ENCODE measurements around the gene ABCB6. TPM values are rescaled to one million over a fixed set of nuclear protein-coding genes. Genes with fewer than 3 reads are reported as not detected.

Gene ABCB6
- total RNA-seq, 2 experiments from 2014 or later = 6.4 to 10.2 TPM

DNA sequence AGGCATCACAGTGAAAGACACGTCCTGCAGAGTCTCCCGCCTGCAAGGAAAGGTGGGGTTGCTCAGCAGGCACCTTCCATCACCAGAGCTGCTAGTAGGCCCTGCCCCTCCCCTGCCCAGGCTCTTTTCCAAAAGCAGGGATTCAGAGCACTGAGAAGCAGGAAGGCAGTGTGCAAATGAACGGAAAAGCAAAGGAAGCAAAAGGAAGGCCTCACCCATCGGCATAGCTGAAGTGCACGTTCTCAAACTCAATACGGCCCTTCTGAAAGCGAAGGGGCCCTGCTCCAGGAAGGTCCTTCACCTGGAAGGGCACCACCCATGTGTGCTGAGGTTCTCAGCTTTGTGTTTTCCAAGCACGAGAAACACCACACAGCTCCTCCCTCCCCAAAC is 5.7 kb downstream of the ABCB6 start:
- peaks cover 45% of the 10 kb centered on the region for H3K36me3 ChIP-seq (ENCODE audit: insufficient read depth, low read length)
- no peaks in the 10 kb centered on the region for H3K9me2 ChIP-seq (ENCODE audit: insufficient read depth, low read length)
- H3K4me1 ChIP-seq (ENCODE audit: insufficient read depth, low read length, poor library complexity, severe bottlenecking) = peaks cover 7% of the 10 kb centered on the region
- POLR2A ChIA-PET = interaction anchor here (0.5 to 0.7 kb wide), 3 partner anchors 16 to 40 kb away, joined by 3 read pairs; partner anchors contain the start of genes ATG9A and TUBA4B
- H3K4me2 ChIP-seq (ENCODE audit: low read length) = no peak overlapping the region
- no peak overlapping the region for H3K27ac ChIP-seq (ENCODE audit: low read depth, low read length, poor library complexity, severe bottlenecking)
- no peak overlapping the region for H3K4me3 ChIP-seq (ENCODE audit: low read depth, low read length, poor library complexity, severe bottlenecking)
- CTCF ChIA-PET (ENCODE audit: unreplicated experiment) = no interaction called here
- H3K9me3 ChIP-seq (ENCODE audit: low read length) = no peaks in the 10 kb centered on the region
- intact Hi-C loops (cut with micrococcal nuclease; ENCODE audit: unreplicated experiment) = no loop called here
- BruUV-seq (replicated peaks) = no TSS peak
- H4K20me1 ChIP-seq (ENCODE audit: insufficient read depth, low read length) = no peaks in the 10 kb centered on the region
- DNase-seq (ENCODE audit: low spot score) = no peak
- H2AFZ ChIP-seq (ENCODE audit: low read length) = no peak overlapping the region
- no peak for TF ChIP-seq EZH2phosphoT487 (IDR thresholded peaks at IDR 0.05; ENCODE audit: borderline replicate concordance, low read depth, low read length)
- TF ChIP-seq, protein P1, sequence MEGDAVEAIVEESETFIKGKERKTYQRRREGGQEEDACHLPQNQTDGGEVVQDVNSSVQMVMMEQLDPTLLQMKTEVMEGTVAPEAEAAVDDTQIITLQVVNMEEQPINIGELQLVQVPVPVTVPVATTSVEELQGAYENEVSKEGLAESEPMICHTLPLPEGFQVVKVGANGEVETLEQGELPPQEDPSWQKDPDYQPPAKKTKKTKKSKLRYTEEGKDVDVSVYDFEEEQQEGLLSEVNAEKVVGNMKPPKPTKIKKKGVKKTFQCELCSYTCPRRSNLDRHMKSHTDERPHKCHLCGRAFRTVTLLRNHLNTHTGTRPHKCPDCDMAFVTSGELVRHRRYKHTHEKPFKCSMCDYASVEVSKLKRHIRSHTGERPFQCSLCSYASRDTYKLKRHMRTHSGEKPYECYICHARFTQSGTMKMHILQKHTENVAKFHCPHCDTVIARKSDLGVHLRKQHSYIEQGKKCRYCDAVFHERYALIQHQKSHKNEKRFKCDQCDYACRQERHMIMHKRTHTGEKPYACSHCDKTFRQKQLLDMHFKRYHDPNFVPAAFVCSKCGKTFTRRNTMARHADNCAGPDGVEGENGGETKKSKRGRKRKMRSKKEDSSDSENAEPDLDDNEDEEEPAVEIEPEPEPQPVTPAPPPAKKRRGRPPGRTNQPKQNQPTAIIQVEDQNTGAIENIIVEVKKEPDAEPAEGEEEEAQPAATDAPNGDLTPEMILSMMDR (conservative IDR thresholded peaks at IDR 0.05; ENCODE audit: low read length) = no peak
- H3K79me2 ChIP-seq (ENCODE audit: insufficient read depth, low read depth, low read length) = no peaks in the 10 kb centered on the region

GRCh38 chr2:219210886-219211362 is 7.8 kb downstream of the ABCB6 start:
- Histone ChIP-seq H3K4me2 (ENCODE audit: low read length) (no peak overlapping the region), H3K9me2 (ENCODE audit: insufficient read depth, low read length) (no peaks in the 10 kb centered on the region), H3K36me3 (ENCODE audit: insufficient read depth, low read length) (peaks cover 52% of the 10 kb centered on the region), H4K20me1 (ENCODE audit: insufficient read depth, low read length) (no peaks in the 10 kb centered on the region), H3K9me3 (ENCODE audit: low read length) (no peaks in the 10 kb centered on the region), H2AFZ (ENCODE audit: low read length) (no peak overlapping the region), H3K4me3 (ENCODE audit: low read depth, low read length, poor library complexity, severe bottlenecking) (no peak overlapping the region), H3K27ac (ENCODE audit: low read depth, low read length, poor library complexity, severe bottlenecking) (peak overlapping the region; percentile 13), H3K4me1 (ENCODE audit: insufficient read depth, low read length, poor library complexity, severe bottlenecking) (peaks cover 13% of the 10 kb centered on the region), H3K79me2 (ENCODE audit: insufficient read depth, low read depth, low read length) (peaks cover 4% of the 10 kb centered on the region; the same call in 1 of the 2 replicates)
- TF ChIP-seq, protein P1 (conservative IDR thresholded peaks at IDR 0.05; ENCODE audit: low read length) = no peak
- no peak for TF ChIP-seq EZH2phosphoT487 (IDR thresholded peaks at IDR 0.05; ENCODE audit: borderline replicate concordance, low read depth, low read length)
- BruUV-seq (replicated peaks) = no TSS peak
- intact Hi-C loops (cut with micrococcal nuclease; ENCODE audit: unreplicated experiment) = loop anchor here (1.0 kb wide), 1 partner anchor 51 kb away; the partner anchor contains the start of gene NHEJ1
- ChIA-PET CTCF (ENCODE audit: unreplicated experiment) (interaction anchor here (0.8 kb wide), 1 partner anchor 84 kb away, joined by 4 read pairs; no protein-coding TSS in a partner anchor), POLR2A (interaction anchor here (0.7 kb wide), 2 partner anchors 28 to 56 kb away, joined by 5 read pairs; no protein-coding TSS in a partner anchor)
- no peak for DNase-seq (ENCODE audit: low spot score)

- ChIA-PET POLR2A (no interaction called here), CTCF (ENCODE audit: unreplicated experiment) (no interaction called here)
- intact Hi-C loops (cut with micrococcal nuclease; ENCODE audit: unreplicated experiment) = no loop called here
- Histone ChIP-seq H3K9me2 (ENCODE audit: insufficient read depth, low read length) (no peaks in the 10 kb centered on the region), H3K4me2 (ENCODE audit: low read length) (no peak overlapping the region), H3K79me2 (ENCODE audit: insufficient read depth, low read depth, low read length) (peaks cover 4% of the 10 kb centered on the region; the same call in 1 of the 2 replicates), H3K36me3 (ENCODE audit: insufficient read depth, low read length) (peaks cover 52% of the 10 kb centered on the region), H3K4me3 (ENCODE audit: low read depth, low read length, poor library complexity, severe bottlenecking) (no peak overlapping the region), H3K9me3 (ENCODE audit: low read length) (no peaks in the 10 kb centered on the region), H3K27ac (ENCODE audit: low read depth, low read length, poor library complexity, severe bottlenecking) (no peak overlapping the region), H4K20me1 (ENCODE audit: insufficient read depth, low read length) (no peaks in the 10 kb centered on the region), H3K4me1 (ENCODE audit: insufficient read depth, low read length, poor library complexity, severe bottlenecking) (peaks cover 17% of the 10 kb centered on the region), H2AFZ (ENCODE audit: low read length) (no peak overlapping the region)
- no peak for DNase-seq (ENCODE audit: low spot score)
- TF ChIP-seq, protein P1 (conservative IDR thresholded peaks at IDR 0.05; ENCODE audit: low read length) = no peak
- no peak for TF ChIP-seq EZH2phosphoT487 (IDR thresholded peaks at IDR 0.05; ENCODE audit: borderline replicate concordance, low read depth, low read length)
- no TSS peak for BruUV-seq (replicated peaks)
These were observed 8.4 kb downstream of the ABCB6 start for GRCh38 chr2:219210196-219210885.

Data from OCI-LY7 (cell line).